GM12891 (cell line): Measurements from ENCODE around the gene C9.
A peak's percentile ranks its signal among the peaks of the same experiment; 100 is the strongest.

Source experiments
- DNase-seq: peaks from one replicate; pipeline ENCODE4 v3.0.0; 2011; ENCODE audit warnings: low spot score; ENCODE audit not compliant: insufficient read length
- FAIRE-seq: peaks from 2 replicates; lab custom pipeline; 2011; peaks lifted over from hg19 to GRCh38; lab: Jason Lieb, UNC
- PAX5 ChIP-seq: IDR thresholded peaks from 2 replicates; pipeline ENCODE4 v1.6.1; 2011; ENCODE audit warnings: low read length, moderate library complexity, mild to moderate bottlenecking; ENCODE audit not compliant: insufficient read depth, severe bottlenecking
- POLR2A ChIP-seq: IDR thresholded peaks from 2 replicates; pipeline ENCODE4 v1.6.1; 2011; ENCODE audit warnings: low read depth, low read length, control low read depth
- POLR2AphosphoS5 ChIP-seq: IDR thresholded peaks from 2 replicates; pipeline ENCODE4 v1.6.1; 2011; ENCODE audit warnings: low read depth, low read length, control low read depth
- POU2F2 ChIP-seq: IDR thresholded peaks from 2 replicates; pipeline ENCODE4 v1.6.1; 2011; ENCODE audit warnings: low read depth, mild to moderate bottlenecking, control low read depth, low read length, moderate library complexity
- SPI1 ChIP-seq: IDR thresholded peaks from 2 replicates; pipeline ENCODE4 v1.6.1; 2011; ENCODE audit warnings: low read depth, low read length, control low read depth
- TAF1 ChIP-seq: IDR thresholded peaks from 2 replicates; pipeline ENCODE4 v1.6.1; 2011; ENCODE audit warnings: low read depth, low read length, control low read depth

C9 gene

DNA sequence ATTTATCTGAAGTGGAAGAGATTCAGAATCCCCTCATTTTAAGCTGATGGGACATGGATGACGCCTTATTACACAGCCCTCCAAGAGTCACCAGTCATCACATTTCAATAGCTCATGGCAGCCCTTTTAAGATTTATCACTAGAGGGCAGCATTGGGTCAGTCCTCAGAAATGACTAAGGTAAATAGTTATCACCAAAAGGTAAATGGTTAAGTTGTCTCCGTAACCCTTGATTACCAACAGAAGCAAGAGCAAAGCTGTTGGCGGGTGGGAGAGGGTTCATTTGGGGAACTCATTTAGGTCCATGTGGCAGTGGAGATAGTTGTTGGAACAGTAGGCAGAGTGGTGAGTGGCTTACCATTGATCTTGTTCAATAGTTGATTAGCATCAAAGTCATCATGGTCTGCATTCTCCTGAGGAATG is 12.0 kb upstream of the C9 start:
- no peak for TF ChIP-seq POLR2AphosphoS5
- DNase-seq (no peak), FAIRE-seq (peak; percentile 69)

DNA sequence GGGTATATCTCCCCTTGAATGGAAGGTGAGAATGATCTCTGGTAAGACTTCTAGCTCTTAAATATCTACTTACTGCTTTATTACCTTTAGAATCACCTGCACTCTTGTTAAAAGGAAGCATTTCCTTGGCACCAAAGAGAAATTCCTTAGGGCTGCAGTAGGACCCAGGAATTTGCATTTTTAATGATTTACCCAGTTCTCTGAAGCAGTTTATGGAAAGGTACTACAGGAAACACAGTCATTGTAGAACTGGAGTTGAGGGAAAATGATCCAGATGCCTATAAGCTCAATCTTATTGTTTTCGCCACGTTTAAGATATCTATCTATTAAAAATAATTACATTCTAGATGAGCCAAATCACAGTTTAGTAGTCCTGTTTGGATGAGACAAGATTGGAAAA is 9.5 kb upstream of the C9 start:
- no peak for FAIRE-seq
- no peak for DNase-seq
- no peak for TF ChIP-seq POU2F2
- TF ChIP-seq POLR2A = no peak
- TF ChIP-seq POLR2AphosphoS5 = no peak
- TF ChIP-seq PAX5 = no peak
- no peak for TF ChIP-seq TAF1
- no peak for TF ChIP-seq SPI1

DNA sequence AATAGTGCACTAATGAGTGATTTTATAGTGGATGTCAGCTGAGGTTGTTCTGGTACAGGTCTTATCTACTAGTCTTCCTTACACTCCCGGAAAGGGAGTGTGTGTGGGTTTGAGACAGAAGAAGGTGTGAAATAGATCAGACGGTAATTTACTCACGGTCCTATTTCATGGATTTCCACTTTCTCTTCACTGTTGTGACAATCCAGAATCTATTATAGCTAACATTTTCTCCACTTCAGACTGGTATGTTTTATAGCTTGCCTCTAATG is 7.0 kb upstream of the C9 start:
- DNase-seq = no peak
- FAIRE-seq = no peak
- no peak for TF ChIP-seq TAF1
- TF ChIP-seq POLR2A = no peak
- TF ChIP-seq POLR2AphosphoS5 = no peak
- no peak for TF ChIP-seq SPI1
- TF ChIP-seq POU2F2 = no peak
- no peak for TF ChIP-seq PAX5

GRCh38 chr5:39370555-39371366 is 6.5 kb upstream of the C9 start:
- TF ChIP-seq POLR2A (no peak), PAX5 (no peak), TAF1 (no peak), POU2F2 (no peak), SPI1 (no peak), POLR2AphosphoS5 (no peak)
- DNase-seq (no peak), FAIRE-seq (no peak)

DNA sequence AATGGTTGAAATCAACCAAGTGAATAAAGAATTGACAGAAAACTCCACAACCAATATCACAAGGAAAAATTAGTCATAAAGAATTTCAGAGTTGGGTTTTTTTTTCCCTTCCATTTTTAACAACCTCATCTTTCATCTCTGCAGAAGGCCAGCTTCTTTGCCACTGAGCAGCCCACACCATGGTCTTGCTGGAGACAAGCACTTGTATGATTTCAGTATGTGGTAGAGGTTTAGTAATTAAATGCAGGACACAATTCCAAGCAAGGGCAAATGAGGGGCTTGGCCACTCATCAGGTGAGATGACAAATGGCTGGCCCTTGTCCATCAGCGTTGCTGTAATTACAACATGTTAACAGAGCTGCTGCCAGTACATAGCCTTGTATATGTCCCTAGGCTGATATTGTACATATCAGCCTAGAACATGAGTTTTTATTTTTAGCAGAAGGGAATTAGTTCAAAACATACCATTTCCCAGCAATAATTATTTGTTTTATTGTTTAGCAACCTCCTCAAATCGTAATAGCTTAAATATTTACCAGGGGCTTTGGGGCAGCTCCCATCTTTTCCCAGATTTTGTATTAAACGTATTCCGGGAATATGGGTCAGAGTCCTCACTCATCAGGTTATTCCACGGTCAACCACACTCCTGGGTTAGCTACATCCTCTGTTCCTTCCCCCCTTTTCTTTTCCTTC is 5.0 kb upstream of the C9 start:
- DNase-seq (no peak), FAIRE-seq (no peak)
- TF ChIP-seq TAF1 (no peak), POLR2AphosphoS5 (no peak), PAX5 (no peak), SPI1 (no peak), POU2F2 (no peak), POLR2A (no peak)

DNA sequence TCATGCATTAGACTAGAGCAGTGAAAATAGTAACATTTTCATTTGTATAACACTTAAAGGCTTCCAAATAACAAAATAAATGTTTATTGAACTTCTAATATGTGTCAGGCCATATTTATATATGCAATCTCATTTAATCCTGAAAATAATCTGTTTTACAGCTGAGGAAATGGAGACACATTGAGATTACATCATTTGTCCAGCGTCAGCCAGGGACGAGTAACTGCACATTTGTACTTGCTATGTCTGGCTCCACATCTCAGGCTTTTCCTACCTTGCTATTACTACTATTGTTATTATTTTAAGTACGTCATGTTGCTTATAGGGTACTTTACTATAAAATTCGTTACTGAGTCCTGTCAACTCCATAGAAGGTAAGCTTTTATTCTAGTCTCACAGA is 3.8 kb upstream of the C9 start:
- TF ChIP-seq SPI1 (no peak), POU2F2 (no peak), TAF1 (no peak), PAX5 (no peak), POLR2AphosphoS5 (no peak), POLR2A (no peak)
- DNase-seq = no peak
- FAIRE-seq = no peak

GRCh38 chr5:39367711-39368110 is 3.4 kb upstream of the C9 start:
- DNase-seq = no peak
- TF ChIP-seq TAF1 = no peak
- no peak for TF ChIP-seq SPI1
- no peak for TF ChIP-seq PAX5
- TF ChIP-seq POLR2A = no peak
- no peak for TF ChIP-seq POU2F2
- TF ChIP-seq POLR2AphosphoS5 = no peak
- FAIRE-seq = no peak

DNA sequence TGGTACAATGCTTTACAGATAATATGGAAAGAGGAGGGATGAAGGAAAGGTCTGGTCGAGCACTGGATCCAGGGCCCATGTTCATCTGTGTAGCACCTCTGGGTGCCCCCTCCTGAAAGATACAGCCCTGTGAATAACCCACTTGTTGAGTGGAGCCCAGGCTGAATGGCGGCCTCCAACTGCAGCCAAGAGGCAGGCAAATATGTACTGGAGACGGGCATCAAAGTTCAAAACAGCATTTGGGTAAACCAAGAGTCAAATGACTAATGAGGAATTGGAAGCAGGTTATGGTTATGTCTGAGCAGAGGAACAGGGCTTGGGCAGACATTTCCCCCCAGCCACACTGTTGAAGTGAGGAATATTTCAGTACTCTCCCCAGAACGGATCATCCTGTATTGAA is 1.1 kb downstream of the C9 start:
- TF ChIP-seq POU2F2 = no peak
- no peak for TF ChIP-seq SPI1
- no peak for TF ChIP-seq POLR2AphosphoS5
- no peak for TF ChIP-seq PAX5
- DNase-seq (no peak), FAIRE-seq (no peak)

DNA sequence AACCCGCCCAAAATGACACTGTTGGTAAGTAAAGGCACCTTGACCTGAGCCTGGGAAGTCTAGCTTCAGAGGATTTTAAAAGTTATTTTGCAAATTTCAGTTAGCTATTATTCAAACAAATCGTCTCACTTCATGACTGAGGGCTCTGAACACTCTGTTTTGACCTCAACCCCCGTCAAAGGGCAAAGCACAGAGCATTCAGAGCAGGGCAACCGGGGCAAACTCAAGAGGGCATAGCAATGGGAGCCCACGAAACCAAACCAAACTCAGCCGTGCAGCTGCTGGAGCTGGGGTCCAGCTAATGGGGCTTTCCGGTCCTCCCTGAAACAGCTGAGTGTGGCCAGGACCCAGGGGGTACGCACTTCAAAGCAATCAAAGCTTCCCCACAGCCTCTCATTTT is 1.6 kb downstream of the C9 start:
- no peak for FAIRE-seq
- no peak for TF ChIP-seq POLR2A
- no peak for TF ChIP-seq PAX5
- no peak for TF ChIP-seq POU2F2
- TF ChIP-seq SPI1 = no peak
- no peak for TF ChIP-seq POLR2AphosphoS5
- TF ChIP-seq TAF1 = no peak
- no peak for DNase-seq

DNA sequence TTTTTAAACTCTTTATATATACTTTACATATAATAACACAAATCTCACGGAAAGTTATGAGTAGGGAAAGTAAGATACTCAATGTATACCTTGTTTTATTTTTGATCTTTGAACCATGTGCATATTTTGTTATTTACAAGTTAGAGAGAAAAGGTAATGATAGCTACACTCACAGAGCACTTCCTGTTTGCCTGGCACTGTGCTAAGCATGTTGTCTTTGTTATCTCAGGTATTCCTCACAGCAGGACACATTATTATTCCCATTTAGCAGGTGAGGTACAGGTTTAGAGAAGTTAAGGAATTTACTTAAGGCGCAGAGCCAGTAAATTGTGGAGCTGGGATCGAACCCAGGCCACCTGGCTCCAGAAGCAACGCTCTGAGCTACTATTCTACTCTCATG is 3.0 kb downstream of the C9 start:
- TF ChIP-seq POU2F2 (no peak), SPI1 (no peak), POLR2A (no peak), POLR2AphosphoS5 (no peak), PAX5 (no peak), TAF1 (no peak)
- DNase-seq (no peak), FAIRE-seq (no peak)

GRCh38 chr5:39360471-39361111 is 3.7 kb downstream of the C9 start:
- DNase-seq (no peak), FAIRE-seq (no peak)
- TF ChIP-seq SPI1 = no peak
